Suppressor macrophage (primary cell): ENCODE results near the gene SDCBP2.

ENCODE experiments used
- DNase-seq, 4 experiments: peaks; one replicate each; pipeline ENCODE4 v3.0.0-alpha.2; 2020 to 2022

SDCBP2 gene

GRCh38 chr20:1272368-1273100, 56.4 kb downstream of the SDCBP2 start:
- DNase-seq = peak in 2 of 4 experiments; percentile 9 to 22

- DNase-seq = no peak
These were observed 59.1 kb downstream of the SDCBP2 start for GRCh38 chr20:1269850-1270249.

- no peak for DNase-seq
These were observed 59.7 kb downstream of the SDCBP2 start for GRCh38 chr20:1269235-1269634.

- no peak for DNase-seq
These were observed 61.0 kb downstream of the SDCBP2 start for GRCh38 chr20:1267809-1268374.

GRCh38 chr20:1267161-1267560, 61.8 kb downstream of the SDCBP2 start:
- no peak for DNase-seq

GRCh38 chr20:1266167-1266973, 62.6 kb downstream of the SDCBP2 start, which contains the start of gene SNPH:
SNPH (plus strand) TSS chr20:1266294; CDS start chr20:1296240, 29,946 bp downstream.
- peak in 3 of 4 experiments; percentile 8 to 39 (median 26) for DNase-seq

GRCh38 chr20:1265916-1266166, 63.1 kb downstream of the SDCBP2 start:
- DNase-seq = no peak

- DNase-seq = no peak
These were observed 63.6 kb downstream of the SDCBP2 start for GRCh38 chr20:1265226-1265915.

- DNase-seq = no peak
These were observed 64.2 kb downstream of the SDCBP2 start for GRCh38 chr20:1264727-1265126.

- DNase-seq = peak in 2 of 4 experiments; percentile 10 to 28
These were observed 65.1 kb downstream of the SDCBP2 start for GRCh38 chr20:1263853-1264252.
